Amniotic epithelial cell (primary cell): ENCODE measurements around the gene NMRK1.
A peak's percentile ranks its signal among the peaks of the same experiment; 100 is the strongest.

Experiments
- DNase-seq: peaks from one replicate; pipeline ENCODE4 v3.0.0-alpha.2; 2010; ENCODE audit warnings: low read depth

Gene NMRK1

GRCh38 chr9:75087824-75088645 lies at the start of gene NMRK1, which contains the start of gene OSTF1:
Gene NMRK1 (minus strand): TSS chr9:75088155. CDS start chr9:75083115, 5,040 bp downstream.
Gene OSTF1 (plus strand): TSS chr9:75088514. CDS start chr9:75088693, 179 bp downstream.
- peak; percentile 95 for DNase-seq

- DNase-seq: no peak
Measured at GRCh38 chr9:75134495-75134894, 46.5 kb upstream of the NMRK1 start.

- DNase-seq: no peak
Measured at GRCh38 chr9:75133396-75133795, 45.4 kb upstream of the NMRK1 start.

GRCh38 chr9:75132244-75132643 lies 44.3 kb upstream of the NMRK1 start:
- DNase-seq: no peak

GRCh38 chr9:75131700-75132099 lies 43.7 kb upstream of the NMRK1 start:
- no peak for DNase-seq

GRCh38 chr9:75130621-75131230 lies 42.8 kb upstream of the NMRK1 start:
- DNase-seq: no peak

GRCh38 chr9:75130172-75130571 lies 42.2 kb upstream of the NMRK1 start:
- DNase-seq: no peak

- DNase-seq: no peak
Measured at GRCh38 chr9:75128535-75128934, 40.6 kb upstream of the NMRK1 start.

GRCh38 chr9:75123696-75124095 lies 35.7 kb upstream of the NMRK1 start:
- DNase-seq: no peak

GRCh38 chr9:75121914-75122558 lies 34.1 kb upstream of the NMRK1 start:
- peak; percentile 65 for DNase-seq

GRCh38 chr9:75120686-75121085 lies 32.7 kb upstream of the NMRK1 start:
- no peak for DNase-seq

GRCh38 chr9:75117564-75117963 lies 29.6 kb upstream of the NMRK1 start:
- no peak for DNase-seq

- no peak for DNase-seq
Measured at GRCh38 chr9:75116306-75116705, 28.4 kb upstream of the NMRK1 start.

GRCh38 chr9:75112789-75113188 lies 24.8 kb upstream of the NMRK1 start:
- DNase-seq: no peak

- no peak for DNase-seq
Measured at GRCh38 chr9:75111019-75111622, 23.2 kb upstream of the NMRK1 start.

GRCh38 chr9:75109210-75109839 lies 21.4 kb upstream of the NMRK1 start:
- no peak for DNase-seq

GRCh38 chr9:75108571-75108970 lies 20.6 kb upstream of the NMRK1 start:
- peak; percentile 89 for DNase-seq

- DNase-seq: peak; percentile 84
Measured at GRCh38 chr9:75106857-75107256, 18.9 kb upstream of the NMRK1 start.

- DNase-seq: no peak
Measured at GRCh38 chr9:75105841-75106240, 17.9 kb upstream of the NMRK1 start.

GRCh38 chr9:75105019-75105540 lies 17.1 kb upstream of the NMRK1 start:
- no peak for DNase-seq

- no peak for DNase-seq
Measured at GRCh38 chr9:75104607-75105006, 16.7 kb upstream of the NMRK1 start.
